Caco-2 (cell line): Measurements from ENCODE around the gene CCNJ. TPM values are rescaled to one million over a fixed set of nuclear protein-coding genes. Genes with fewer than 3 reads are reported as not detected.
A peak's percentile ranks its signal among the peaks of the same experiment; 100 is the strongest.

Experiments used
- BruUV-seq: library from RNA; stranded (reverse); fragments of 400-500 nt; replicated peaks from 2 replicates; lab custom pipeline; 2021; lab: Mats Ljungman, UMichigan
- CTCF ChIA-PET: fragments of 300-600 bp; sonication (Branson Sonifier 250); formaldehyde crosslinking; loops from one replicate; lab custom pipeline; 2022; ENCODE audit warnings: antibody characterized with exemption; lab: Charles Lee
- POLR2A ChIA-PET: fragments of 300-600 bp; sonication (Branson Sonifier 250); formaldehyde crosslinking; loops from one replicate; lab custom pipeline; 2022; ENCODE audit warnings: antibody characterized with exemption; lab: Charles Lee
- DNase-seq, 2 experiments: peaks; one replicate each; pipeline versions ENCODE4 v3.0.0 to v3.0.0-alpha.2; 2020 to 2022
- H3K27me3 ChIP-seq: replicated peaks from 2 replicates; pipeline ENCODE4 v1.6.0; 2011; ENCODE audit warnings: low read length; ENCODE audit not compliant: control insufficient read depth, insufficient read depth
- H3K36me3 ChIP-seq: 2 replicates; pipeline ENCODE4 v1.5.1; 2011; ENCODE audit warnings: low read length; ENCODE audit not compliant: control insufficient read depth, insufficient read depth
- H3K4me1 ChIP-seq: fragments of 250-450 bp; sonication (Bioruptor Pico); 2 replicates; pipeline ENCODE4 v1.5.1; 2020; ENCODE audit warnings: mild to moderate bottlenecking
- H3K4me3 ChIP-seq: 2 replicates; pipeline ENCODE4 v1.5.1; 2011; ENCODE audit warnings: low read depth, mild to moderate bottlenecking, control low read depth, low read length
- H3K9me3 ChIP-seq: fragments of 250-450 bp; sonication (Bioruptor Pico); 2 replicates; pipeline ENCODE4 v1.5.1; 2020; ENCODE audit warnings: mild to moderate bottlenecking, moderate library complexity
- H3K27ac Mint-ChIP-seq: one replicate; pipeline ENCODE4 v1.8.0; 2022; ENCODE audit warnings: mixed read lengths; ENCODE audit not compliant: unreplicated experiment
- H3K27me3 Mint-ChIP-seq: one replicate; pipeline ENCODE4 v1.8.0; 2022; ENCODE audit warnings: mixed read lengths; ENCODE audit not compliant: insufficient read depth, unreplicated experiment
- H3K36me3 Mint-ChIP-seq: one replicate; pipeline ENCODE4 v1.8.0; 2022; ENCODE audit warnings: mild to moderate bottlenecking, mixed read lengths; ENCODE audit not compliant: insufficient read depth, unreplicated experiment
- H3K4me1 Mint-ChIP-seq: one replicate; pipeline ENCODE4 v1.8.0; 2022; ENCODE audit warnings: low read depth, mixed read lengths; ENCODE audit not compliant: unreplicated experiment
- H3K4me3 Mint-ChIP-seq: one replicate; pipeline ENCODE4 v1.8.0; 2022; ENCODE audit warnings: mild to moderate bottlenecking, moderate library complexity, mixed read lengths; ENCODE audit not compliant: unreplicated experiment
- H3K9me3 Mint-ChIP-seq: one replicate; pipeline ENCODE4 v1.8.0; 2022; ENCODE audit warnings: mixed read lengths; ENCODE audit not compliant: unreplicated experiment
- CTCF ChIP-seq, 2 experiments: fragments of 200-600 bp in 1 of 2; IDR thresholded peaks; 1 replicate in 1 of 2; 2 replicates in 1 of 2; pipeline versions ENCODE4 v1.5.1 to v1.8.0; 2011 to 2022; ENCODE audit warnings: antibody characterized with exemption in 1 of 2, control low read depth in 1 of 2, inconsistent platforms in 1 of 2, low read depth in 1 of 2, low read length in 1 of 2, mild to moderate bottlenecking in 1 of 2, moderate library complexity in 1 of 2; ENCODE audit not compliant: insufficient read depth in 1 of 2, severe bottlenecking in 1 of 2, unreplicated experiment in 1 of 2
- intact Hi-C: fragments of 100-400 bp; cut with micrococcal nuclease; formaldehyde crosslinking; loops from one replicate; pipeline ENCODE4 v1.10.0; 2022; ENCODE audit not compliant: unreplicated experiment
- total RNA-seq: library from RNA; stranded (reverse); gene quantifications from 2 replicates; pipeline ENCODE4 v1.2.3, GENCODE V29; 2022

The CCNJ gene
- total RNA-seq, 1 experiment from 2014 or later, result 23.5 TPM

- H3K27ac Mint-ChIP-seq, result no peak overlapping the region
- peaks cover 7% of the 10 kb centered on the region for H3K4me1 Mint-ChIP-seq
- Histone ChIP-seq H3K9me3 (no peaks in the 10 kb centered on the region), H3K27me3 (no peaks in the 10 kb centered on the region), H3K4me1 (peaks cover 4% of the 10 kb centered on the region), H3K36me3 (no peaks in the 10 kb centered on the region), H3K4me3 (no peak overlapping the region)
- peak; percentile 48 to 50 for TF ChIP-seq CTCF (IDR thresholded peaks at IDR 0.05; ENCODE audit: insufficient read depth in 1 of 2, low read depth in 1 of 2, low read length in 1 of 2, severe bottlenecking in 1 of 2, unreplicated experiment in 1 of 2)
- BruUV-seq, result no TSS peak
- ChIA-PET POLR2A (no interaction called here), CTCF (interaction anchor here (0.7 kb wide), 1 partner anchor 336 kb away, joined by 3 read pairs; no protein-coding TSS in a partner anchor)
- H3K9me3 Mint-ChIP-seq, result no peaks in the 10 kb centered on the region
- peak; percentile 52 to 58 for DNase-seq
- intact Hi-C loops, result loop anchor here (2.0 kb wide), 1 partner anchor 13 kb away; no protein-coding TSS in a partner anchor
- H3K36me3 Mint-ChIP-seq, result no peaks in the 10 kb centered on the region
- no peak overlapping the region for H3K4me3 Mint-ChIP-seq
- no peaks in the 10 kb centered on the region for H3K27me3 Mint-ChIP-seq
Measured at GRCh38 chr10:96025566-96025965, 17.8 kb upstream of the CCNJ start.

DNA sequence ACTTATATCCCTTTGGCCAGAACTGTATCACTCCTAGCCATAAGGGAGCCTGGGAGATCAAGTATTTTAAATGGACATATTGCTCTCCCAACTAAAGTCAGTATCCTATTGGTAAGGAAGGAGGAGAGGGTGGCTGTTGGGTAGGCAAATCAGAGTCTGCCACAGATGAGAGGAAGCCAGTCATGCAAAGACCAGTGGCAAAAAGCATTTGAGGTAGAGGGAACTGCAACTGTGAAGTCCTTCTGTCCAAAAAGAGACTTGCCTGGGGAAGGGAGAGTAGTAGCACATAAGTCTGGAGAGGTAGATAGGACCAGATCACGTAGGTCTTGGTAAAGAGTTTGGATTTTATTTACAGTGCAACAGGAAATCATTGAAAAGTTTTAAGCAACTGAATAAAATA is 8.8 kb upstream of the CCNJ start:
- Mint-ChIP-seq H3K9me3 (no peaks in the 10 kb centered on the region), H3K27ac (no peak overlapping the region), H3K36me3 (peaks cover 5% of the 10 kb centered on the region), H3K27me3 (no peaks in the 10 kb centered on the region), H3K4me3 (no peak overlapping the region), H3K4me1 (peaks cover 24% of the 10 kb centered on the region)
- ChIA-PET POLR2A (no interaction called here), CTCF (no interaction called here)
- no peak for DNase-seq
- H3K4me3 ChIP-seq, result no peak overlapping the region
- H3K9me3 ChIP-seq, result no peaks in the 10 kb centered on the region
- no peaks in the 10 kb centered on the region for H3K36me3 ChIP-seq
- H3K27me3 ChIP-seq, result no peaks in the 10 kb centered on the region
- TF ChIP-seq CTCF (IDR thresholded peaks at IDR 0.05; ENCODE audit: insufficient read depth in 1 of 2, low read depth in 1 of 2, low read length in 1 of 2, severe bottlenecking in 1 of 2, unreplicated experiment in 1 of 2), result no peak
- peaks cover 27% of the 10 kb centered on the region for H3K4me1 ChIP-seq
- BruUV-seq, result no TSS peak
- intact Hi-C loops, result no loop called here

GRCh38 chr10:96038476-96039387 is 4.7 kb upstream of the CCNJ start:
- BruUV-seq, result no TSS peak
- TF ChIP-seq CTCF (IDR thresholded peaks at IDR 0.05; ENCODE audit: insufficient read depth in 1 of 2, low read depth in 1 of 2, low read length in 1 of 2, severe bottlenecking in 1 of 2, unreplicated experiment in 1 of 2), result no peak
- H3K27me3 ChIP-seq, result no peaks in the 10 kb centered on the region
- H3K4me1 ChIP-seq, result peaks cover 35% of the 10 kb centered on the region
- peaks cover 23% of the 10 kb centered on the region for H3K4me1 Mint-ChIP-seq
- H3K4me3 Mint-ChIP-seq, result no peak overlapping the region
- ChIA-PET CTCF (no interaction called here), POLR2A (no interaction called here)
- no peaks in the 10 kb centered on the region for H3K9me3 Mint-ChIP-seq
- intact Hi-C loops, result loop anchor here (2.0 kb wide), 1 partner anchor 14 kb away; no protein-coding TSS in a partner anchor
- DNase-seq, result no peak
- peak overlapping the region; percentile 36 for H3K27ac Mint-ChIP-seq
- H3K9me3 ChIP-seq, result no peaks in the 10 kb centered on the region
- no peak overlapping the region for H3K4me3 ChIP-seq
- peaks cover 9% of the 10 kb centered on the region for H3K36me3 Mint-ChIP-seq
- H3K36me3 ChIP-seq, result no peaks in the 10 kb centered on the region
- H3K27me3 Mint-ChIP-seq, result no peaks in the 10 kb centered on the region
